HTR-8/SVneo (cell line): Measurements from ENCODE around the gene KIAA0319L.
A peak's percentile ranks its signal among the peaks of the same experiment; 100 is the strongest.

ENCODE experiments used
- DNase-seq: peaks from one replicate; pipeline ENCODE4 v3.0.0; 2011; ENCODE audit warnings: low spot score, mixed read lengths; ENCODE audit not compliant: insufficient read length
- FAIRE-seq: peaks from 2 replicates; lab custom pipeline; 2011; peaks lifted over from hg19 to GRCh38; lab: Jason Lieb, UNC

Gene KIAA0319L

DNA sequence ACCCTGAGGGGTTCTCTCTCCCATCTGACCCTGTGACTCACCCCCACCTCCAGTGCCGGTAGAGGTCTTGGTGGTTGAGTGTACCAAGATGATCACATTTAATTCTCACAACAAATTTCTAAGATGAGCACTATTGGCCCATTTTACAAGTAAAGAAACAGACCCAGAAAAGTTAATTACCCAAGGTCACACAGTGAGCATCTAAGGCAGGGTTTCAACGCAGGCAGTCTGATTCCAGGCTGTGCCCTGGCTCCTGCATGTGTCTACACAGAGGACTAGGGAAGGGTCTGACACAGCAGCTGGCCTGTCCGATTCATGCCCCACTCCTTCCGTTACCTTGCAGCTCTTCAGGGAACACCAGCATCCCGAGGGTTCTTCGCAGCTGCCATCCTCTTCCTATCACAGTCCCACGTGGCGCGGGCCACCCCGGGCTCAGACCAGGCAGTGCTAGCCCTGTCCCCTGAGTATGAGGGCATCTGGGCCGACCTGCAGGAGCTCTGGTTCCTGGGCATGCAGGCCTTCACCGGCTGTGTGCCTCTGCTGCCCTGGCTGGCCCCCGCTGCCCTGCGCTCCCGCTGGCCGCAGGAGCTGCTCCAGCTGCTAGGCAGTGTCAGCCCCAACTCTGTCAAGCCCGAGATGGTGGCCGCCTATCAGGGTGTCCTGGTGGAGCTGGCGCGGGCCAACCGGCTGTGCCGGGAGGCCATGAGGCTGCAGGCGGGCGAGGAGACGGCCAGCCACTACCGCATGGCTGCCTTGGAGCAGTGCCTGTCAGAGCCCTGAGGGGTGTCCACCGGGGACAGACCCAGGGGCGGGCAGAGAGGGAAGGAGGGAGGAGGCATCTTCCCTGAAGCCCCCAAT lies 7.9 kb upstream of the KIAA0319L start:
- DNase-seq (no peak), FAIRE-seq (no peak)

DNA sequence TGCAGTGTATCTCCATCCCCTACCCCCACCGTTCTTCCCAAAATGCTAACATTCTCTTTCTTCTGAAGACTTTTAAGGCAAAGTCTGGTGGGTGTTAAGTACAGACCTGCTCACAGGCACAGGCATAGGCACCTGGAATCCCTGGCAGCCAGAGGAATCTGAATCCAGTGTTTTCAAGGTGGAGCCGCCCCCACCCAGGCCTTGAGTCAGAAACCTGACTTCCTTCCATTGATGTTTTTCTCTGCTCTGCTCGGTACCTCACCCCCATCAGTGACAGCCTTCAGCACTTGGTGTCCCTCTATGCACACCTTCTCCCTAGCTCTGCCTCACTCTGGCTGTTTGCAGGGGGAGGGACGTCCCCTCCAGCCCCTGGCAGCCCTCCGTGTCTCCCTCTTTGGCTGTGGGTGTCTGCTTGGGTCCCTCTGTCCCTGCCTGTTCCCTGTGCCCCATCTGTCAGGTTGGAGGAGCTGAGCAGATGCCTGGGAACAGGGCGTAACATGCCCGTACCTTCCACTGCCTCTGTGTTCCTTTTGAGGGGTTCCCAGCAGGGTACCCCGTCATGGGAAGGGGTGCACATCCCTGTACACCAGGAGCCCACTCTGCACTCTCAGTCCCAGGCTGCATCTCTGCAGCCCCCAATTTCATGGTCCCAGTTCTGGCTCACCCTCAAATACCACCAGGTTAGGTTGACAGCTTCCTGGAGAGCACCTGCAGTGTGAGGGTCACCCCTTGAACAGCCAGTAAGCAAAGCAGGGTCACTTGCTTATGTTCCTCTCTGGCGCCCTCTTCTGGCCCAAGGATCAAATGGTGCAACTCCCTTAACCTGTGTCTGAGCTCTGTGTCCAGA lies 7.1 kb upstream of the KIAA0319L start:
- FAIRE-seq, result peak; percentile 51
- DNase-seq, result peak; percentile 64

DNA sequence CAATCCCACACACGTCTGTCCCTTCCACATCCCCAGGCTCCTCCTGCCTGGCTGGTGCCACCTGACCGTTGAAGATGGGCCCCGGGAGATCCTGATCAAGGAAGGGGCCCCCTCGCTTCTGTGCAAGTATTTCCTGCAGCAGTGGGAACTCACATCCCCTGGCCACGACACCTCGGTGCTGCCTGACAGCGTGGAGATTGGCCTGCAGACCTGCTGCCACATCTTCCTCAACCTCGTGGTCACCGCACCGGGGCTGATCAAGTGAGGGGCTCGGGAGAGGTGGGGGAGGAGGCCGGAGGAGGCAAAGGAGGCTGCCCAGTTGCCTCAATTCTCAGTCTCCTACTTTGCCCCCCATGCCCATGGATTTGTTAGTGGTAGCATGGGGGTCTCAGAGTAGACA lies 6.0 kb upstream of the KIAA0319L start:
- DNase-seq (no peak), FAIRE-seq (no peak)

GRCh38 chr1:35561972-35562680 lies 4.9 kb upstream of the KIAA0319L start:
- FAIRE-seq (no peak), DNase-seq (no peak)

GRCh38 chr1:35561297-35561971 lies 4.2 kb upstream of the KIAA0319L start:
- no peak for DNase-seq
- FAIRE-seq, result no peak

DNA sequence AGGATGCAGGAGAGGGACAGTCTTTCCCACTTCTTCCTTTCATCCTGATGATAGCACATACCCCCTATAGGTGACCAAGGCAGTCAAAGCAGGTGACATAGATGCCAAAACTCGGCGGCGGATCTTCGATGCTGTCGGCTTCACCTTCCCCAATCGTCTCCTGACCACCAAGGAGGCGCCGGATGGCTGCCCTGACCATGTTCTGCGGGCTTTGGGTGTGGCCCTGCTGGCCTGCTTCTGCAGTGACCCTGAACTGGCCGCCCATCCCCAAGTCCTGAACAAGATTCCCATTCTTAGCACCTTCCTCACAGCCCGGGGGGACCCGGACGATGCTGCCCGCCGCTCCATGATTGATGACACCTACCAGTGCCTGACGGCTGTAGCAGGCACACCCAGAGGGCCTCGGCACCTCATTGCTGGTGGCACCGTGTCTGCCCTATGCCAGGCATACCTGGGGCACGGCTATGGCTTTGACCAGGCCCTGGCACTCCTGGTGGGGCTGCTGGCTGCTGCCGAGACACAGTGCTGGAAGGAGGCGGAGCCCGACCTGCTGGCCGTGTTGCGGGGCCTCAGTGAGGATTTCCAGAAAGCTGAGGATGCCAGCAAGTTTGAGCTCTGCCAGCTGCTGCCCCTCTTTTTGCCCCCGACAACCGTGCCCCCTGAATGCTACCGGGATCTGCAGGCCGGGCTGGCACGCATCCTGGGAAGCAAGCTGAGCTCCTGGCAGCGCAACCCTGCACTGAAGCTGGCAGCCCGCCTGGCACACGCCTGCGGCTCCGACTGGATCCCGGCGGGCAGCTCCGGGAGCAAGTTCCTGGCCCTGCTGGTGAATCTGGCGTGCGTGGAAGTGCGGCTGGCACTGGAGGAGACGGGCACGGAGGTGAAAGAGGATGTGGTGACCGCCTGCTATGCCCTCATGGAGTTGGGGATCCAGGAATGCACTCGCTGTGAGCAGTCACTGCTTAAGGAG lies 3.3 kb upstream of the KIAA0319L start:
- FAIRE-seq, result no peak
- DNase-seq, result no peak

DNA sequence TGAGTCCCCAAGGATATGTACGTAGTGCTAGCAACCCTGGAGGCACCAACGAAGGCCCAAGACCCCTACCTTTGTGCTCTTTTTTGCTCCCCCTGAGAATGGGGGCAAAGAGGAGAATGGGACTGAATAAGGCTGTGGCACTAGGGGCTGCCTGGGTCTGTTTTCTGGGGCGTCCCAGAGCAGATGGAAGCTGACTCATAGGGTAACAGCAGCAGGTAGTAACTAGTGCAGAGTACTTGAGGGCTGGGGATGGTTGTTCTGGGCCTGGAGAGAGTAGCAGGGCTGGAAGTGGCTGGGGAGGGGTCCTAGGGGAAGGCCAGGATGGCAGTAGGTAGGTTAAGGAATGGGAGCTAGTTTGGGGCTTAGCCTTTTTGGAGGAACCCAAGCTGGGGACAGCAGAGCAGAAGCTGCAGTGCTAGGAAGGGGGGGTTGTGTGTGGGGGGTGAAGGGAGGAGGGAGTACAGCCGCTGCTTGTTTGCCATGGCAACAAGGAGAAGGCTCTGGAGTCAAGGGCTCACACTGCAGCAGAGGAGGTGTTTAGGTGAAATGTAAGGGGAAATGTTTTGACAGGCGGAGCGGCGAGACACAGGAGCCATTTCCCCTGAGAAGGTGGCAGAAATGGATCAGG lies 2.2 kb upstream of the KIAA0319L start:
- FAIRE-seq (no peak), DNase-seq (no peak)

GRCh38 chr1:35558374-35559316 lies 1.4 kb upstream of the KIAA0319L start:
- FAIRE-seq (no peak), DNase-seq (no peak)

- DNase-seq (peak; percentile 94), FAIRE-seq (peak; percentile 95)
Observed at GRCh38 chr1:35557611-35558373, 589 bp upstream of the KIAA0319L start, which contains the start of gene NCDN. Gene NCDN (plus strand): TSS chr1:35557799. CDS start chr1:35558191, 392 bp downstream.

DNA sequence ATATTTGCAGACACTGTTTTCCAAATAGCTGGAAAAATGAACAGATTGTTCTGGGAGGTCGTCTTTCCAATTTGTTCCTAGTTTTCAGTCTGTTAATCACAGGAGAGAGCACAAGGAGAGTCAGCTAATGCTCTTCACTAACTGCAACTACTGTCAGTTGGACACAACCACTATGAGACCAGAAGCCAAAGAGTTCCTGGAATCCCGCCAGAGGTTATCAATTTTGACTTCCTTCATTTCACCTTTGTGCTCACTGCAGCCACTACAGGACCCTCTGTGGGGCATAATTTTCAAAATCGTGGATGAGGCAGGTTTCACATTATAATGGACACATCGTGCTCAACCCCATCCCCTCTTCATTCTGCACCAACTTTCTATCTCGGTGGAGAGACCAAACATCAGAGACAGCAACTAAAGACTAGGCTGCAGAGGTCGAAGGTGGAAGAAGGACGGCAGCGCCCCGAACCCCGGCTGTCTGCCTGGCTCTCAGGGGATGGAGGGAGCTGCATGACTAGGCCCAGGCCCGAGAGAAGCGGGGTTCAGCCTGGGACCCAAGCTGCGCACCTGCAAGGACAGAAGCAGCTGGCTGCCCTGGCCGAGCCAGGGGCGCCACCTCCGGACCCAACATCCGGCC lies 602 bp downstream of the KIAA0319L start:
- FAIRE-seq (no peak), DNase-seq (no peak)

DNA sequence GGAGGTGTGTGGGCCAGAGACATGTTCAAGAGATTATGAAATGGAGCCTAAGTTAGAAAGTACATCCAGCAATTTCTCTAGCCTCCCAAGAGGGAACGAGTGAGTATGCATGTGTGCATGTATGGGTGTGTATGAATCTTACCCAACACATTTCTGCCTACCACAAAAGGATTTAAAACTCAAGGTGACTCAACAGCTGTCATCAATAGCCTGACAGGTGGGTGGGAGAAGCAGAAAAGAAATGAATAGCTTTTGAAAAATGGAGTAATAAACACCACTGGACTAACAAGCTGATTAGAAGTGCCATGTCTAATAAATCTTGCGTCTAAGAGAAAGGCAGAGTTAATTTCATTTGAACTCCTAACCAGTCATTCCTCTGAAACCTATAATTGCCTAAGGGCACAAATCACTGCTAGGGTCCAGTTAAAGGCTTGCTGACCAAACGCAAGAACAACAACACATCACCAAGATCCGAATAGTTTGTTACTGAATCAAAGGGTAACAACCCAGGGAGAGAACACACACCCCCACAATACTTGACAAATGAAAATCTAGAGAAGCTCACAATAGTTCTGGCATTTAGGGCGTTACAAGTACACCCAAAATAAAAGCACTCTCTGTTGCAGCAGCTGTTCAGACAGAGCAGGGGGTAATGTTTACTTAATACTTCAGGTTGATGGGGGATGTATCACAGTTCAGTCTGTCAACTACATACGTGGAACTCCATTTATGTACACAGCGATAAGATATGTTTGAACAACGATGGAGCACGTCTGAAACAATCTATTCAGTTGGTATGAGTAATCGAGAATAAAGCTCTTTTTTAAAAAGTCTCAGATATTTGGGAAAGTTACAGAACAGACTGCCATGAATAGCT lies 1.4 kb downstream of the KIAA0319L start:
- DNase-seq, result no peak
- no peak for FAIRE-seq

- FAIRE-seq (no peak), DNase-seq (no peak)
Observed at GRCh38 chr1:35555212-35555584, 2.0 kb downstream of the KIAA0319L start.

DNA sequence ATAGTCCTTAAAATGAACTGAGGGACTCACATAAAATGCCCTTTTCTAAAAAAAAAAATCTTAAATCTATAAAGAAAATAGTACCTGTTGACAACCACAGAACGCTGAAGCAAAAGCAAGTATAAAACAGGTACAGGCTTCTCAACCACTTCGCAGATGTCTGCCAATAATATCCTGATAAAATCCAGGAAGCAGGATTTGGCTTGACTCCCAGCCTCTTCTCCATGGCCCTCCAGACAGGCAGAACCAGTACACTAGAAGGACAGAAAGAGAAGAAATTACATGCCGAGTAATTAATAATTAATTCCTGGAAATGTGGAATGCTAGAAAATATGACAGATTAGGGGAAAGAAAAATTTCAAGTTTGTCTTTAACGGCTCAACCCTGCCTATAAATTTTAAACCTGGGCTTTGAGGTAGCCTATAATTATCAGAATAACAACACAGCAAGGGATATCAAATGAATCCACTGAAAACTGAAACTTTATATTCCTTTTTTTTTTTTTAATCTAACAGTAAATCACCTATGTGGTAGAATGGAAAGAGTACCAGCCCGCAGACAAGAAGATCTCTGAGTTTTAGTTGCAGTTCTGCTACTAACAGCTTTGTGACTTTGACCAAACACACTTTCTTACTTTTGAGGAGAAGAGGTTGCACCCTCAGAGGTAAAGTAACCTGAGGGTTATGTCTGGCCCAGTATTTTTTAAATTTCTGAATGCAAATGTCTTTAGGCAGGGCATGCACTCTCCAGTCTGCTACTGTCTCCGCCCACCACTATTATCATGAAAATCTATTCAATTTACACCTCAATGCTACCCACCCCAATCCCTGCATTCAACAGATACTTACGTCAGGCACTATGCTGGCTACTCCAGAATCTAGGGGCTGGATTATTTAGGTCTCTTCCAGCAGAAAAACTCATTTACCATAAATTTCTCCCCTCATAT lies 2.7 kb downstream of the KIAA0319L start:
- no peak for DNase-seq
- no peak for FAIRE-seq

DNA sequence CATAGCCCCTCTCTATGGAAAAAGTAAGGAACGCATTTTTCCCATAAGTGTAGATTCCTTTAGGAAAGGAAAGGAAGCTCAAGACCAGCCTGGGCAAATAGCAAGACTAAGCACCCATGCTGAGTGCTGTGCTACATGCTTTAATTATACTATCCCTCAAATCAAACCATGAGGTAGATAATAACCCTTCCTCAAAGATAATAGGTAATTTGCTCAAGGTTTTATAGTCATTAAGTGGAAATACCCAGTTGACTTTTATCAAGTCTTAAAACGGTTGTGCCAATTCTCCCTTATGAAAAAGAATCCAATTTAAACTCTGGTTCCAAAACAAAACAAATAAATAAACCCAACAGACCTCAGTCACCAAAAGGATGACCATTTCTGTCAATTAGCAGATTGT lies 3.4 kb downstream of the KIAA0319L start:
- no peak for FAIRE-seq
- DNase-seq, result no peak
